Mesendoderm (in vitro differentiated cells): ENCODE measurements around the gene CLIP2.
"Not testable (repeated sequence)": the region's sequence is repeated elsewhere in the genome, so short reads cannot be mapped to it uniquely, and the experiment has no call there.

ENCODE experiments used
- DNase-seq: peaks from one replicate; pipeline ENCODE4 v3.0.0; 2013
- H2AK5ac ChIP-seq: 2 replicates; pipeline ENCODE4 v1.6.1; 2013; ENCODE audit warnings: low read length, inconsistent platforms
- H2BK120ac ChIP-seq: 2 replicates; pipeline ENCODE4 v1.6.1; 2013; ENCODE audit warnings: low read depth, mild to moderate bottlenecking, low read length, moderate library complexity, mixed read lengths
- H2BK15ac ChIP-seq: replicated peaks from 2 replicates; pipeline ENCODE4 v1.6.1; 2013; ENCODE audit warnings: low read depth, mild to moderate bottlenecking, moderate library complexity
- H2BK5ac ChIP-seq: 2 replicates; pipeline ENCODE4 v1.6.1; 2013; ENCODE audit warnings: low read length, inconsistent platforms
- H3K18ac ChIP-seq: 2 replicates; pipeline ENCODE4 v1.6.1; 2013; ENCODE audit warnings: mild to moderate bottlenecking, low read length, mixed read lengths
- H3K23ac ChIP-seq: one replicate; pipeline ENCODE4 v1.6.1; 2013; ENCODE audit warnings: low read length
- H3K27ac ChIP-seq: 2 replicates; pipeline ENCODE4 v1.5.1; 2013; ENCODE audit warnings: low read depth, mild to moderate bottlenecking, inconsistent platforms, low read length, moderate library complexity
- H3K27me3 ChIP-seq: 2 replicates; pipeline ENCODE4 v1.6.1; 2013; ENCODE audit warnings: low read length, control low read depth, mild to moderate bottlenecking, inconsistent platforms; ENCODE audit not compliant: insufficient read depth, poor library complexity
- H3K36me3 ChIP-seq: 2 replicates; pipeline ENCODE4 v1.6.1; 2013; ENCODE audit warnings: low read length, inconsistent platforms; ENCODE audit not compliant: control insufficient read depth, insufficient read depth
- H3K4ac ChIP-seq: one replicate; pipeline ENCODE4 v1.6.1; 2013; ENCODE audit warnings: low read depth, mild to moderate bottlenecking, low read length, moderate library complexity
- H3K4me1 ChIP-seq: 2 replicates; pipeline ENCODE4 v1.6.1; 2013; ENCODE audit warnings: low read depth, low read length, inconsistent platforms; ENCODE audit not compliant: control insufficient read depth
- H3K4me2 ChIP-seq: 2 replicates; pipeline ENCODE4 v1.6.1; 2013; ENCODE audit warnings: low read length
- H3K4me3 ChIP-seq: 2 replicates; pipeline ENCODE4 v1.5.1; 2013; ENCODE audit warnings: mild to moderate bottlenecking, low read length
- H3K56ac ChIP-seq: one replicate; pipeline ENCODE4 v1.6.1; 2013; ENCODE audit warnings: low read length
- H3K79me1 ChIP-seq: 2 replicates; pipeline ENCODE4 v1.6.1; 2013; ENCODE audit warnings: low read length, inconsistent platforms
- H3K79me2 ChIP-seq: 2 replicates; pipeline ENCODE4 v1.6.1; 2013; ENCODE audit warnings: mild to moderate bottlenecking, low read length; ENCODE audit not compliant: control insufficient read depth, insufficient read depth
- H3K9ac ChIP-seq: 2 replicates; pipeline ENCODE4 v1.6.1; 2013; ENCODE audit warnings: low read length, inconsistent platforms
- H4K5ac ChIP-seq: one replicate; pipeline ENCODE4 v1.6.1; 2013; ENCODE audit warnings: low read length
- H4K8ac ChIP-seq: one replicate; pipeline ENCODE4 v1.6.1; 2013; ENCODE audit warnings: low read depth, mild to moderate bottlenecking, control low read depth, low read length, moderate library complexity
- WGBS: extraction: QIAGEN DNeasy Blood & Tissue Kit; methylation state at CpG from one replicate; pipeline ENCODE4 v1.1.7; 2013; ENCODE audit warnings: low lambda C conversion rate, missing lambda C conversion rate; ENCODE audit not compliant: insufficient coverage; ENCODE audit errors: extremely low coverage; 5-methylcytosine and 5-hydroxymethylcytosine counted together

The CLIP2 gene

GRCh38 chr7:74430961-74431466, 141.8 kb downstream of the CLIP2 start:
- no CpG with 5 or more reads among the region's 12 CpGs for WGBS
- H2BK5ac ChIP-seq: no peak overlapping the region
- DNase-seq: peak; percentile 38
- no peaks in the 10 kb centered on the region for H3K27me3 ChIP-seq
- no peaks in the 10 kb centered on the region for H3K4me1 ChIP-seq
- no peaks in the 10 kb centered on the region for H3K79me1 ChIP-seq
- peak overlapping the region; percentile 49 for H3K56ac ChIP-seq
- peak overlapping the region; percentile 12 for H3K27ac ChIP-seq
- H4K5ac ChIP-seq: no peak overlapping the region
- no peak overlapping the region for H3K4me3 ChIP-seq
- H2BK120ac ChIP-seq: peak overlapping the region; percentile 64
- no peak overlapping the region for H4K8ac ChIP-seq
- no peaks in the 10 kb centered on the region for H3K79me2 ChIP-seq
- peak overlapping the region; percentile 89 for H3K23ac ChIP-seq
- no peak overlapping the region for H3K9ac ChIP-seq
- no peak overlapping the region for H3K4me2 ChIP-seq
- H2BK15ac ChIP-seq: no peak overlapping the region
- H3K18ac ChIP-seq: peak overlapping the region; percentile 68
- no peaks in the 10 kb centered on the region for H3K36me3 ChIP-seq
- H3K4ac ChIP-seq: peak overlapping the region; percentile 48
- H2AK5ac ChIP-seq: no peak overlapping the region

GRCh38 chr7:74437291-74437571, 148.0 kb downstream of the CLIP2 start:
- H3K27ac ChIP-seq, H2AK5ac ChIP-seq, H3K4me2 ChIP-seq, H3K23ac ChIP-seq, H3K79me2 ChIP-seq, H3K56ac ChIP-seq, H3K4me3 ChIP-seq, H3K4me1 ChIP-seq, H3K27me3 ChIP-seq, H3K79me1 ChIP-seq, DNase-seq, H4K8ac ChIP-seq, H3K36me3 ChIP-seq, H2BK120ac ChIP-seq, H4K5ac ChIP-seq, H3K4ac ChIP-seq, H3K18ac ChIP-seq, H2BK15ac ChIP-seq, H3K9ac ChIP-seq, H2BK5ac ChIP-seq: not testable (repeated sequence)
- no CpG with 5 or more reads among the region's 1 CpG for WGBS

GRCh38 chr7:74438327-74438726, 149.1 kb downstream of the CLIP2 start:
- WGBS: no CpG with 5 or more reads among the region's 2 CpGs
- no peaks in the 10 kb centered on the region for H3K27me3 ChIP-seq

GRCh38 chr7:74439541-74439940, 150.3 kb downstream of the CLIP2 start:
- no peak overlapping the region for H3K9ac ChIP-seq
- no peak overlapping the region for H2AK5ac ChIP-seq
- H3K27me3 ChIP-seq: no peaks in the 10 kb centered on the region
- no peak overlapping the region for H2BK5ac ChIP-seq
- no peak overlapping the region for H4K5ac ChIP-seq
- H3K56ac ChIP-seq: no peak overlapping the region
- no peak overlapping the region for H2BK120ac ChIP-seq
- no peak overlapping the region for H3K4me3 ChIP-seq
- H3K4ac ChIP-seq: no peak overlapping the region
- no CpG with 5 or more reads among the region's 4 CpGs for WGBS
- no peaks in the 10 kb centered on the region for H3K79me2 ChIP-seq
- no peak overlapping the region for H3K18ac ChIP-seq
- no peaks in the 10 kb centered on the region for H3K79me1 ChIP-seq
- H3K36me3 ChIP-seq: no peaks in the 10 kb centered on the region
- no peak overlapping the region for H3K23ac ChIP-seq
- H3K27ac ChIP-seq: no peak overlapping the region
- no peak overlapping the region for H2BK15ac ChIP-seq
- H4K8ac ChIP-seq: no peak overlapping the region
- no peak for DNase-seq
- H3K4me1 ChIP-seq: no peaks in the 10 kb centered on the region
- H3K4me2 ChIP-seq: no peak overlapping the region

More at GRCh38 chr7:74438327-74438726, 149.1 kb downstream of the CLIP2 start:
- H3K23ac ChIP-seq: no peak overlapping the region
- H3K27ac ChIP-seq: no peak overlapping the region
- no peak overlapping the region for H4K8ac ChIP-seq
- no peak overlapping the region for H3K9ac ChIP-seq
- H3K4ac ChIP-seq: no peak overlapping the region
- no peak overlapping the region for H2AK5ac ChIP-seq
- no peak overlapping the region for H2BK120ac ChIP-seq
- no peak overlapping the region for H2BK5ac ChIP-seq
- H3K36me3 ChIP-seq: no peaks in the 10 kb centered on the region
- H3K79me1 ChIP-seq: no peaks in the 10 kb centered on the region
- no peak overlapping the region for H3K56ac ChIP-seq
- no peak overlapping the region for H3K18ac ChIP-seq
- no peak overlapping the region for H3K4me3 ChIP-seq
- no peaks in the 10 kb centered on the region for H3K4me1 ChIP-seq
- H4K5ac ChIP-seq: no peak overlapping the region
- DNase-seq: no peak
- H3K79me2 ChIP-seq: no peaks in the 10 kb centered on the region
- H2BK15ac ChIP-seq: no peak overlapping the region
- no peak overlapping the region for H3K4me2 ChIP-seq

- H4K8ac ChIP-seq, H3K27ac ChIP-seq, H4K5ac ChIP-seq, H3K4me1 ChIP-seq, H2BK120ac ChIP-seq, H2BK5ac ChIP-seq, H3K36me3 ChIP-seq, H3K9ac ChIP-seq, H2AK5ac ChIP-seq, H2BK15ac ChIP-seq, H3K79me2 ChIP-seq, DNase-seq, H3K23ac ChIP-seq, H3K79me1 ChIP-seq, H3K4ac ChIP-seq, H3K18ac ChIP-seq, H3K27me3 ChIP-seq, H3K4me2 ChIP-seq, H3K56ac ChIP-seq, H3K4me3 ChIP-seq: not testable (repeated sequence)
- no CpG with 5 or more reads among the region's 3 CpGs for WGBS
Observed at GRCh38 chr7:74440143-74440542, 150.9 kb downstream of the CLIP2 start.

- Histone ChIP-seq H3K79me2 (no peaks in the 10 kb centered on the region), H3K9ac (no peak overlapping the region)
- no CpG with 5 or more reads among the region's 10 CpGs for WGBS
Observed at GRCh38 chr7:74441801-74442200, 152.6 kb downstream of the CLIP2 start.

More at GRCh38 chr7:74441801-74442200, 152.6 kb downstream of the CLIP2 start:
- no peak overlapping the region for H3K27ac ChIP-seq
- no peak overlapping the region for H4K5ac ChIP-seq
- no peaks in the 10 kb centered on the region for H3K79me1 ChIP-seq
- no peak overlapping the region for H3K56ac ChIP-seq
- H3K4ac ChIP-seq: no peak overlapping the region
- H4K8ac ChIP-seq: no peak overlapping the region
- no peak overlapping the region for H2BK120ac ChIP-seq
- no peak overlapping the region for H3K4me2 ChIP-seq
- H3K23ac ChIP-seq: no peak overlapping the region
- H2BK15ac ChIP-seq: no peak overlapping the region
- no peak for DNase-seq
- no peak overlapping the region for H3K4me3 ChIP-seq
- H2BK5ac ChIP-seq: no peak overlapping the region
- H2AK5ac ChIP-seq: no peak overlapping the region
- no peaks in the 10 kb centered on the region for H3K36me3 ChIP-seq
- no peak overlapping the region for H3K18ac ChIP-seq
- no peaks in the 10 kb centered on the region for H3K4me1 ChIP-seq
- no peaks in the 10 kb centered on the region for H3K27me3 ChIP-seq
